Suprapubic skin (tissue), 4 donors: Measurements from ENCODE around the gene MRPS35. TPM values are rescaled to one million over a fixed set of nuclear protein-coding genes. Genes with fewer than 3 reads are reported as not detected.

Experiments used
- DNase-seq, 2 donors: peaks; one replicate each; pipeline ENCODE4 v3.0.0-alpha.2; 2019; ENCODE audit warnings: low spot score in 2 of 2
- H3K27ac ChIP-seq: fragments of 200-600 bp; sonication (generic); one replicate; pipeline ENCODE4 v1.5.1; 2019
- H3K27me3 ChIP-seq: fragments of 200-600 bp; sonication (generic); one replicate; pipeline ENCODE4 v1.5.1; 2019
- H3K36me3 ChIP-seq: fragments of 200-600 bp; sonication (generic); one replicate; pipeline ENCODE4 v1.5.1; 2019
- H3K4me1 ChIP-seq: fragments of 200-600 bp; sonication (generic); one replicate; pipeline ENCODE4 v1.5.1; 2019
- H3K4me3 ChIP-seq: fragments of 200-600 bp; sonication (generic); one replicate; pipeline ENCODE4 v1.5.1; 2019; ENCODE audit warnings: mild to moderate bottlenecking
- H3K9me3 ChIP-seq: fragments of 200-600 bp; sonication (generic); one replicate; pipeline ENCODE4 v1.5.1; 2019
- CTCF ChIP-seq, 2 donors: fragments of 200-600 bp in 1 of 2; fragments of 450-650 bp in 1 of 2; sonication (generic) in 1 of 2; IDR thresholded peaks; one replicate each; pipeline ENCODE4 v1.5.1; 2016 to 2019; ENCODE audit warnings: antibody characterized with exemption in 2 of 2, mild to moderate bottlenecking in 1 of 2, moderate library complexity in 1 of 2
- EP300 ChIP-seq: sonication (generic); formaldehyde crosslinking; IDR thresholded peaks from one replicate; pipeline ENCODE4 v1.6.1; 2017; ENCODE audit warnings: antibody characterized with exemption
- POLR2A ChIP-seq, 2 donors: fragments of 450-650 bp; IDR thresholded peaks; one replicate each; pipeline ENCODE4 v1.6.1; 2017; ENCODE audit warnings: antibody characterized with exemption in 2 of 2, mild to moderate bottlenecking in 2 of 2, moderate library complexity in 2 of 2
- POLR2AphosphoS5 ChIP-seq, 3 donors: sonication (generic); formaldehyde crosslinking; IDR thresholded peaks; one replicate each; pipeline ENCODE4 v1.6.1; 2017; ENCODE audit warnings: antibody characterized with exemption in 3 of 3
- WGBS: methylation state at CpG from one replicate; pipeline ENCODE4 v1.1.5; 2018; 5-methylcytosine and 5-hydroxymethylcytosine counted together
- total RNA-seq, 4 donors: library from RNA; depleted of rRNA; stranded (reverse); fragments of >200 nt; gene quantifications; one replicate each; pipeline ENCODE4 v1.1.0, GENCODE V29; 2016

Gene MRPS35
- total RNA-seq: 10 to 100 TPM; 35.6 to 65.8 (median 40.1) TPM

- Histone ChIP-seq H3K27ac (peak within 1 kb of the TSS; percentile 90), H3K27me3 (no peaks in the 10 kb centered on the region), H3K9me3 (no peaks in the 10 kb centered on the region), H3K4me1 (peaks cover 24% of the 10 kb centered on the region), H3K4me3 (peak within 1 kb of the TSS; percentile 93), H3K36me3 (no peaks in the 10 kb centered on the region)
- peak; percentile 94 for DNase-seq
- TF ChIP-seq EP300 (no peak), CTCF (IDR thresholded peaks at IDR 0.05) (no peak), POLR2A (IDR thresholded peaks at IDR 0.05) (peak in 1 of 2 donors; percentile 54), POLR2AphosphoS5 (IDR thresholded peaks at IDR 0.05) (peak in 1 of 3 donors; percentile 99)
- WGBS: under 1% methylated on average over 44 of the region's 46 CpGs
These were observed at the start of gene MRPS35 for GRCh38 chr12:27710592-27711316. MRPS35 (plus strand) TSS chr12:27710832; CDS start chr12:27710844, 12 bp downstream.

GRCh38 chr12:27665704-27666103 is 44.9 kb upstream of the MRPS35 start:
- Histone ChIP-seq H3K36me3 (peaks cover 70% of the 10 kb centered on the region), H3K27ac (no peak overlapping the region), H3K4me3 (no peak overlapping the region), H3K27me3 (no peaks in the 10 kb centered on the region), H3K4me1 (no peaks in the 10 kb centered on the region), H3K9me3 (no peaks in the 10 kb centered on the region)
- WGBS: 73% methylated on average over 3 of the region's 3 CpGs
- no peak for DNase-seq
- TF ChIP-seq CTCF (IDR thresholded peaks at IDR 0.05) (no peak), POLR2AphosphoS5 (IDR thresholded peaks at IDR 0.05) (no peak), EP300 (no peak), POLR2A (IDR thresholded peaks at IDR 0.05) (no peak)

- no peak for TF ChIP-seq CTCF (IDR thresholded peaks at IDR 0.05)
- TF ChIP-seq POLR2A (IDR thresholded peaks at IDR 0.05): no peak
- Histone ChIP-seq H3K4me1 (no peaks in the 10 kb centered on the region), H3K36me3 (peaks cover 68% of the 10 kb centered on the region), H3K9me3 (no peaks in the 10 kb centered on the region), H3K4me3 (no peak overlapping the region), H3K27me3 (no peaks in the 10 kb centered on the region), H3K27ac (no peak overlapping the region)
- 54% methylated on average over 3 of the region's 3 CpGs for WGBS
- DNase-seq: no peak
These were observed 44.1 kb upstream of the MRPS35 start for GRCh38 chr12:27666510-27666909.

GRCh38 chr12:27667540-27667939 is 43.1 kb upstream of the MRPS35 start:
- H3K27ac ChIP-seq: no peak overlapping the region
- 84% methylated on average over 6 of the region's 6 CpGs for WGBS
- H3K27me3 ChIP-seq: no peaks in the 10 kb centered on the region
- H3K4me1 ChIP-seq: peaks cover 5% of the 10 kb centered on the region
- TF ChIP-seq POLR2A (IDR thresholded peaks at IDR 0.05) (no peak), CTCF (IDR thresholded peaks at IDR 0.05) (no peak), EP300 (no peak), POLR2AphosphoS5 (IDR thresholded peaks at IDR 0.05) (no peak)
- H3K4me3 ChIP-seq: no peak overlapping the region
- no peaks in the 10 kb centered on the region for H3K9me3 ChIP-seq
- DNase-seq: no peak
- peaks cover 65% of the 10 kb centered on the region for H3K36me3 ChIP-seq

GRCh38 chr12:27672051-27672450 is 38.6 kb upstream of the MRPS35 start:
- WGBS: 77% methylated on average over 4 of the region's 4 CpGs
- TF ChIP-seq POLR2A (IDR thresholded peaks at IDR 0.05) (no peak), POLR2AphosphoS5 (IDR thresholded peaks at IDR 0.05) (no peak), EP300 (no peak), CTCF (IDR thresholded peaks at IDR 0.05) (no peak)
- Histone ChIP-seq H3K27me3 (no peaks in the 10 kb centered on the region), H3K27ac (no peak overlapping the region), H3K4me3 (no peak overlapping the region), H3K4me1 (peaks cover 6% of the 10 kb centered on the region), H3K36me3 (peaks cover 49% of the 10 kb centered on the region), H3K9me3 (no peaks in the 10 kb centered on the region)
- DNase-seq: no peak
